Activated effector memory CD4-positive, alpha-beta T cell treated with Interleukin-2 at 50 U/mL for 16 hours (primary cell): ENCODE measurements around the gene SPIB.

Source experiments
- DNase-seq: peaks from one replicate; pipeline ENCODE4 v3.0.0-alpha.2; 2020

Gene SPIB

GRCh38 chr19:50475736-50476223 is 57.0 kb downstream of the SPIB start:
- DNase-seq: no peak

- peak; percentile 88 for DNase-seq
These were observed 57.6 kb downstream of the SPIB start, which contains the start of the genes EMC10 and GARIN5A for GRCh38 chr19:50476224-50476906. Gene EMC10, plus strand, starts transcription at chr19:50476507. Its CDS starts 38 bp downstream, at chr19:50476545. Gene GARIN5A, minus strand, starts transcription at chr19:50476848. Its CDS starts 460 bp downstream, at chr19:50476388.

DNA sequence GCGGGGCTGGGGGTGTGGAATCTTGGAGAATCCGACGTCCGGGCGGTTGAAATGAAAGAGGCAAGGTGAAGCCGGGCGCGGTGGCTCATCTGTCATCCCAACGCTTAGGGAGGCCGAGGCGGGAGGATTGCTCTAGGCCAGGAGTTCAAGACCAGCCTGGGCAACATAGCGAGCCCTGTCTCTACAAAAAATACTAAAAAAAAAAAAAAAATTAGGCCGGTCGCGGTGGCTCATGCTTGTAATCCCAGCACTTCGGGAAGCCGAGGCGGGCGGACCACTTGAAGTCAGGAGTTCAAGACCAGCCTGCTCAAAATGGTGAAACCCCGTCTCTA is 58.1 kb downstream of the SPIB start:
- no peak for DNase-seq

DNA sequence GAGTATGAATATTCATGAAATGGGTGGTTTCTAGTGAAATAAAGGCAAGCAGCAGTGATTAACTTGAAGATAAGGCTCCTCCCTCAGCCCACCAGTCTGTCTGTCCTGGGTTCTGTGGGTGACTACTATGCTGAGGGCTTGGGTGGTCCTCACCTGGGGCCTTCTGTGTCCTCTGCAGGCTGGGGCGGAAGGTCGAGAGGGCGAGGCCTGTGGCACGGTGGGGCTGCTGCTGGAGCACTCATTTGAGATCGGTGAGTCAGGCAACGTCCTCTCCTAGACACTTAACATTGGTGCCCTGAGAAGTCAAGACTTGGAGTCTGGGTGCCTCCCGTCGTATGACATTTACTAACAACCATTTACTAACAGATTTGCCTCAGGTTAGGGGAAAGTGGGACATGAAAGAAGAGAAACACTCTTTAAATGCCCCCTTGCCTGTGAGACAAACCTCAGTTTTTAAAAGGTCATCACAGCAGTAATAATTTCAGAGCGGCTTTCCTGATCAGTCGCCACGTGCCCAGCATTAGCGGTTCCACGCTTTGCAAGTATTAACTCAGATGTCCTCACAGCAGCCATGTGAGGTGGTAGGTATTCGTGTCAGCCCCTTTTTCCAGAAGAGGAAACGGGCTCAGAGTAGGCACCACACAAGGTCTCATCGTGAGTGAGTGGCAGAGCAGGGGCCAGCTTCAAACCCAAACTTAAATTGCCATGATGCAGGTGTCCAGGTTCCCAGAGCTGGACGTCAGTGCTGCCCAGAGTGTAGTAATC is 59.2 kb downstream of the SPIB start:
- no peak for DNase-seq

- no peak for DNase-seq
These were observed 60.4 kb downstream of the SPIB start for GRCh38 chr19:50478901-50479715.

GRCh38 chr19:50479761-50480251 is 61.1 kb downstream of the SPIB start:
- DNase-seq: no peak

GRCh38 chr19:50480281-50481111 is 61.8 kb downstream of the SPIB start:
- no peak for DNase-seq
